Activated gamma-delta T cell treated with anti-CD3 and anti-CD28 coated beads, Interleukin-2, amount 50 U/mL, for 16 hours (primary cell): ENCODE measurements around the gene NT5C3B.

Experiments
- DNase-seq: peaks from one replicate; pipeline ENCODE4 v3.0.0-alpha.2; 2020; ENCODE audit warnings: low read depth

NT5C3B gene

GRCh38 chr17:41810659-41811548, 25.1 kb downstream of the NT5C3B start:
- no peak for DNase-seq

- no peak for DNase-seq
Measured at GRCh38 chr17:41806685-41807445, 29.2 kb downstream of the NT5C3B start.

DNA sequence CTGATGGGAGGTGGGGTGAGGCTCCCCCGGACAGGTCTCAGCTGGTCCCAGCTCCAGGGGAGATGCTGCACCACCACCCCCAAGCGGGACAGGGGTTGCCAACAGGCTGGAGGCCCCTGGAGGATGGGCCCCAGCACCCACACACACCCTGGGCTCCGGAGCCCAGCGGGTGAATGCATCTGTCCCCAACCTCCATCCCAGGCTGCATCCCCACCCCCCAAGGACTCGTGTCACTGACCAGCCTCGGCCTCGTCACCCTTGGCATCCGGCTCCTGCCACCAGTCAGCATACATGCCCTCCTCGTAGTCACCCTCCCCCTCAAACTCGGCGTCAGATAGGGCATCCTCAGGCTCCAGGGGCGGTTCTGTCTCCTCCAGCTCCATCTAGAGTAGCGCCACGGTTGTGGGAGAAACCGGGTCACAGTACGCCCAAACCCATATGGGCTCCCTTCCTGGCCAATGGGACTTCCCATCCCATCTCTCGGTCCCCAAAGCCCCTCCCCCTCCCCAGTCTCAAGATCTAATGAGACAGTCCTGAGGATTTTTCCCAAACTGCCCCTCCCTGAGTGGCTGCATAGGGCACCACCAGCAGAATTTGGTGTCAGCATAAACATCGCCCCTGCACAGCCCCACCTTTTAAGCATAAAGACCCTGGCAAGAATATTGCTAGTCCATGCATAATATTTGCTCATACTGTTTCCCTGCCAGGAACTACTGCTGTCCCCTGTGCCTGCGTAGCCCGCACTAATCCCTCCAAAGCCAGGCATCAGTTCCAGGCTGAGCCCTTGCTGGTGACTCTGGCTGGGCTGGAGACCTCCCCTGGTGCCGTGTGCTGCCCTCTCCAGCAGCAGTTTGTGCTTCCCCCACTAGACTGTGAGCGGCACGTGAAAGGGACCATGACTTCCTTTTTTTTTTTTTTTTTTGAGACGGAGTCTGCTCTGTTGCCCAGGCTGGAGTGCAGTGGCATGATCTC, 32.7 kb downstream of the NT5C3B start:
- no peak for DNase-seq

GRCh38 chr17:41801374-41802271, 34.4 kb downstream of the NT5C3B start:
- DNase-seq = peak; percentile 69

- no peak for DNase-seq
Measured at GRCh38 chr17:41800601-41801373, 35.2 kb downstream of the NT5C3B start.

DNA sequence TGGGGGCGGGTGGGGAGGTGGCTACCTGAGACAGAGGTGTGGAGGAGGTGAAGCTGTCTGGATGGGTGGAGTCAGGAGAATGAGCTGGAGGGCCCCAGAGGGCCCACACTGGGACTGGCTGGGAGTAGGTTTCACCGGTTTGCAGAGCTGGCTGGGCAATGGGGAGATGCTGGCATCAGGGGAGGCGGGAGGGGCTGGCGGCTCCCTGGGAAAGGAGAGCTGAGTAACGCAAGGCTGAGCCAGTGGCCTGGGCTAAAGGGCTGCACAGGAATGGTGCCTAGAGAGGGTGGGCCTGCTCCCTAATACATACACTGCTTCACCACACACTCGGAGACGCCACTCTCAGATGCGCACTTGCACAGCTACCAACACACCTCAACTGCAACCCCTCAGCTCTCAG, 36.7 kb downstream of the NT5C3B start:
- no peak for DNase-seq

- no peak for DNase-seq
Measured at GRCh38 chr17:41797377-41797776, 38.7 kb downstream of the NT5C3B start.

GRCh38 chr17:41796121-41796895, 39.7 kb downstream of the NT5C3B start:
- no peak for DNase-seq

GRCh38 chr17:41794540-41794975, 41.5 kb downstream of the NT5C3B start:
- DNase-seq = no peak

- DNase-seq = no peak
Measured at GRCh38 chr17:41793784-41794539, 42.1 kb downstream of the NT5C3B start.

- no peak for DNase-seq
Measured at GRCh38 chr17:41792845-41793783, 42.9 kb downstream of the NT5C3B start.

GRCh38 chr17:41787021-41787418, 49.0 kb downstream of the NT5C3B start:
- DNase-seq = no peak

DNA sequence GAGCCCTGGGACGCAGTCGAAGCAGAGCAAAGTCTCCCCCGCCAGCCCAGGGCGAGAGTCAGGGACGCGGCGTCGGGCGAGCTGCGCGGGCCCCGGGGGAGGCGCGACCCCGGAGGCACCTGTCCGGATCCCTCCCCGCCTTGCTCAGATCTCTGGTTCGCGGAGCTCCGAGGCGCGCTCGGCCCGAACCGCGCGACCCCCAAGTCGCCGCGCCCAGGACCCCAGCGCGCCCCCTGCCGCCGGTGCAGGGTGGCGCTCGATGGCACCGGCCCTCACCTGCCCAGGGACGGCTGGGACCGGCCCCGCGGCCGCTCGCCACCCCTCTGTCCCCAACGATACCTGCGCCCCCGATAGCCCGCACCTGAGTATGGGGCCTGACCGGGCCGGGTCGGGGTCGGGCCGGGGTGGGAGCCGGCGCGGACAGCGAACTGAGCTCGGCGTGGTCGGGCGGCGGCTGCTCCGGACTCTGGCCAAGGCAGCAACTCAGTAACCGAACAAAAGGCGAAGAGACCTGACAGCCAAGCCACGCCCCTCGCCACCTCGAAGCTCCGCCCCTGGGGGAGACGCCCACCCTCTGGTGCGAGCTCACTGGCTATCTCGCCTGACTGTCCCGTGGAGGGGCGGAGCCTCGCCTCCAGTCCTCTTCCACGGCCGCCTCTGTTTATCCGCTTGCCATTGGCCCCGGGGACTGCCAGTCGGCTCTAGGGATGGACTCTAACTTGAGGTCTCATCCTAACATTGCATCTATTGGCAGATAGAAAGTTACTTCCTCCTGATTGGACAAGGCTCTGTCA, 49.6 kb downstream of the NT5C3B start, which contains the start of gene JUP:
Gene JUP (minus strand): TSS at position 485 of the 794 bp plus-strand sequence. CDS start 14,857 bp downstream, outside the sequence.
- DNase-seq = peak; percentile 78

- no peak for DNase-seq
Measured at GRCh38 chr17:41785859-41786226, 50.2 kb downstream of the NT5C3B start.

DNA sequence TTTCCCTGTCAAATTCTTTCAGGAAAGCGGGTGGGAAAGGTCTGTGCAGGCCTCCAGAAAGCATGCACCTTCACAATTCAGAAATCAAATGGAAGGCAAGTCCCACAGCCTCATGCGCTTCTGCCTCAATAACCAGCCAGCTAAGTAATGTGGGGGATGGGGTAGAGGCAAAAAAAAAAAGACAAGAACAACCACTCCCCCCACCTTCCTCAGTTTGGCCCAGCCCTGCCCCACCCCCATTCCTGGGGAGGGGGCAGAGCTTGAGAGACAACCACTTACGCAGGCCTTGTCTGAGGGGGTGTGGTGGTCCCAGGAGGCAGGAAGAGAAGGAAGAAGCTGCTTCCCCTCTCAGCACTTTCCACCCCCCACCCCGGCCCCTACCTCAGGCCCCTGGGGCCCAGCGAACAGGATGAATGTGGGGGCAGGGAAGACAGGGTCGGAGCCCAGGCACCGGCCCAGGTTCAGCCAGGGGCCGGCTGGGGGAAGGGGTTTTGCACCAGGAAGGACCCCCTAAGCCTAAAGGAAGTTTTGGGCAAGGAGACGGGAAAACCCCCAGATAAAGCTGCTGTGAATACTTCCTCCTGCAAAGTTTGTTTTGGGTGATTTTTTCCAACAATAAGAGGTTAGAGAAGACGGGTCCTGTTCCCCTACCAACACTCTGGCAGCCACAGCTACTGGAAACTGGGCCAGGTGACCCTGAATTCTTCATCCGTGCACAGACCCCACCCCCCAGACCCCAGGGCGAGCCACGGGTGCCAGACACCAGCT, 50.8 kb downstream of the NT5C3B start:
- DNase-seq = no peak
